Stomach smooth muscle (tissue), 2 donors: ENCODE data around the gene MAP1LC3A.
A peak's percentile ranks its signal among the peaks of the same experiment; 100 is the strongest.

Experiments
- H3K27ac ChIP-seq: one replicate; pipeline ENCODE4 v1.7.0; 2013; ENCODE audit warnings: mild to moderate bottlenecking, low read length, inconsistent platforms
- H3K27me3 ChIP-seq, 2 donors: one replicate each; pipeline ENCODE4 v1.7.0; 2013; ENCODE audit warnings: low read length in 2 of 2; ENCODE audit not compliant: insufficient read depth in 2 of 2, control insufficient read depth in 1 of 2
- H3K36me3 ChIP-seq, 2 donors: one replicate each; pipeline ENCODE4 v1.7.0; 2013; ENCODE audit warnings: low read length in 2 of 2; ENCODE audit not compliant: control insufficient read depth in 2 of 2, insufficient read depth in 2 of 2
- H3K4me1 ChIP-seq: one replicate; pipeline ENCODE4 v1.7.0; 2013; ENCODE audit warnings: low read length; ENCODE audit not compliant: control insufficient read depth, insufficient read depth
- H3K4me3 ChIP-seq, 2 donors: one replicate each; pipeline ENCODE4 v1.7.0; 2013; ENCODE audit warnings: low read length in 2 of 2
- H3K9ac ChIP-seq, 2 donors: one replicate each; pipeline ENCODE4 v1.7.0; 2013; ENCODE audit warnings: low read length in 2 of 2, mild to moderate bottlenecking in 1 of 2
- H3K9me3 ChIP-seq, 2 donors: one replicate each; pipeline ENCODE4 v1.7.0; 2013; ENCODE audit warnings: low read length in 2 of 2; ENCODE audit not compliant: control insufficient read depth in 2 of 2
- donor health status: healthy.
- donor health status: Pancreatic carcinoma.

The MAP1LC3A gene

DNA sequence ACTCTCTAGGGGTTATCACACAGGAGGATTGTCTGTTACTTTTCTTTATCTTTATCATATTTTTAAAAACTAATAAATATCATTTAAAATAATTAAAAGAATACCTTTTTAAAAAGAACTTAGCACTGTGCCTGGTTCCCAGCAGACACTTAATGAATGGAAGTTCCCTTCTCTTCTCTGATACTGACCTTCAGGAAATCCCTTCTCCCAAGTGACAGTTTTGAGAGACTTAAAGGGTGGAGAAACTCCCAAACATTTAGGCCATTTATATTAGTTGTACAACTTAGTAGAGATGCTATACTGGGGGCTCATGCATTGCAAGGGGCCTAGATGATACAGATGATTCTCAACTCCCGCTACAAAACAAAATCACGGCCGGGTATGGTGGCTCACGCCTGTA lies 18.5 kb downstream of the MAP1LC3A start:
- no peak overlapping the region for H3K9ac ChIP-seq
- H3K27me3 ChIP-seq: no peaks in the 10 kb centered on the region
- peaks cover 13% of the 10 kb centered on the region for H3K4me1 ChIP-seq
- H3K9me3 ChIP-seq: no peaks in the 10 kb centered on the region
- no peak overlapping the region for H3K4me3 ChIP-seq
- H3K36me3 ChIP-seq: peaks cover 11 to 36% of the 10 kb centered on the region in 2 donors
- no peak overlapping the region for H3K27ac ChIP-seq

DNA sequence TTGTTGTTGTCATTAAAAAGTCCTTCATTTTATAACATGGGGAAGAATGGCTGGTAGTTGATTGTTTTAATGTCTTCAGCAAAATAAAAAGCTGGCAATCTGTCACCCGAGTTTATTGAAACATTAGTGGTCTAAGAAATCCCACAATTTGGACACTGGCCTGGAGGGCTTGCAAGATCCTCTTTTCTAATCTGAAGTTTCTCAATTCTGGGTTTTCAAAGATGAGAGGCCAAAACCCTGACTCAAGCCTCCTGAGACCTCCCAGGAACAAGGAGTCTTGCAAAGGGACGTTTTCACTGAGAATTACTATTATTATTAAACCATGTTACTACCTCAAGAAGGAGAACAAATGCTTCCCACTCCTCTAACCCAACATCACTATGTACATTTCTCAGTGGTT lies 19.5 kb downstream of the MAP1LC3A start:
- peaks cover 13% of the 10 kb centered on the region for H3K4me1 ChIP-seq
- H3K36me3 ChIP-seq: peaks cover 11 to 37% of the 10 kb centered on the region in 2 donors
- no peak overlapping the region for H3K9ac ChIP-seq
- no peak overlapping the region for H3K4me3 ChIP-seq
- no peak overlapping the region for H3K27ac ChIP-seq
- H3K27me3 ChIP-seq: no peaks in the 10 kb centered on the region
- H3K9me3 ChIP-seq: no peaks in the 10 kb centered on the region

GRCh38 chr20:34578521-34578920 lies 20.0 kb downstream of the MAP1LC3A start:
- no peaks in the 10 kb centered on the region for H3K27me3 ChIP-seq
- H3K9me3 ChIP-seq: no peaks in the 10 kb centered on the region
- no peak overlapping the region for H3K4me3 ChIP-seq
- no peak overlapping the region for H3K9ac ChIP-seq
- H3K4me1 ChIP-seq: peaks cover 13% of the 10 kb centered on the region
- no peak overlapping the region for H3K27ac ChIP-seq
- peaks cover 11 to 35% of the 10 kb centered on the region in 2 donors for H3K36me3 ChIP-seq

GRCh38 chr20:34579191-34579978 lies 20.9 kb downstream of the MAP1LC3A start:
- no peaks in the 10 kb centered on the region for H3K9me3 ChIP-seq
- H3K36me3 ChIP-seq: peaks cover 11 to 31% of the 10 kb centered on the region in 2 donors
- no peak overlapping the region for H3K9ac ChIP-seq
- no peak overlapping the region for H3K4me3 ChIP-seq
- H3K4me1 ChIP-seq: peaks cover 13% of the 10 kb centered on the region
- H3K27me3 ChIP-seq: no peaks in the 10 kb centered on the region
- H3K27ac ChIP-seq: no peak overlapping the region

DNA sequence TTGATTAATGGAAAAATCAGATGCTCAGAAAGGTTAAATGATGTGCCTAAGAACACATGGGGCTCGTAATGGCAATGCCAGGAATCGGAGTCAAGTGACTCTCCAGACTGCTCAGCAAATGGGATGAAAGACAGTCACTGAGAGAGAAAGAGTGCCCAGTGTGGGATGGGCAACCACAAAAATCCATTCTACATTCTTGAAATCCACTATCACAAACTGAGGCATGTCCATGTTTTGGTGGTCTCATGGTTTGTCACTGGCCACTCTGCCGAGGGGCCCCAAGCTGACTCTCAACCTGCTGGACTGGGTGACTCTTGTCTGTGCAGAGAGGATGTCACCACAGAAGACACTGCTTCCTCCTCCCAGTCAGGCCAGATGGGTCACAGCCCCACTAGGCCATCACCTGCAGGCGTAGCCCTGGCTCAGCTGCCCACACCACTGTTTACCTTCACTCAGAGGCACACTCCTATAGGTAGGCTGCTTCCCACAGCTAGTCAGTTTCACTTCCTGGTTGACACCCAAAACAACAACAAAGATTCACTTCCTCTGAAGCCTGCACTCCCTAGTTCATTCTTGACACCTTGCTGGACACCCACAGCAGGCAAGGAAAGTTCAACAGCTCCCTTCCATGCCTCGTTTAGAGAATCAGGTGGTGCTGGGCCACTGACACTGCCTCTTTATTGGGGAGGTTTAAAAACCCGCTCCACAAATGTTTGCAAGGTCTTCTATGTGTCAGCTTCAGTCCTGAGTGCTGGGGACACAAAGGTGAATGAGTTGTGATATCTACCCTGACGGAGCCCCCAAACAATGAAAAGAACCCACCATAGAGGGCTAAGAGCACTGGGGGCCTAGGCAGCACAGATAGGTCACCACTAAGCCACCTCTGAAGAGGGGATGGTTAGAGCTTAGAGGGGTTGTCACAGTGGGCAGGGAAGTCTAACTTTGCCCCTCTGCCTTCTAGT lies 21.7 kb downstream of the MAP1LC3A start:
- Histone ChIP-seq H3K4me3 (no peak overlapping the region), H3K27me3 (no peaks in the 10 kb centered on the region), H3K4me1 (peaks cover 13% of the 10 kb centered on the region), H3K9me3 (no peaks in the 10 kb centered on the region), H3K9ac (no peak overlapping the region), H3K36me3 (peaks cover 7 to 26% of the 10 kb centered on the region in 2 donors), H3K27ac (no peak overlapping the region)

- Histone ChIP-seq H3K4me1 (peaks cover 13% of the 10 kb centered on the region), H3K4me3 (no peak overlapping the region), H3K27me3 (no peaks in the 10 kb centered on the region), H3K36me3 (peaks cover 7 to 27% of the 10 kb centered on the region in 2 donors), H3K9ac (no peak overlapping the region), H3K27ac (peak overlapping the region; percentile 46), H3K9me3 (no peaks in the 10 kb centered on the region)
Observed at GRCh38 chr20:34581341-34582184, 23.0 kb downstream of the MAP1LC3A start.

- H3K27me3 ChIP-seq: no peaks in the 10 kb centered on the region
- peak overlapping the region; percentile 46 for H3K27ac ChIP-seq
- H3K36me3 ChIP-seq: peaks cover 10 to 27% of the 10 kb centered on the region in 2 donors
- H3K9ac ChIP-seq: no peak overlapping the region
- H3K4me1 ChIP-seq: peaks cover 13% of the 10 kb centered on the region
- H3K9me3 ChIP-seq: no peaks in the 10 kb centered on the region
- H3K4me3 ChIP-seq: no peak overlapping the region
Observed at GRCh38 chr20:34582221-34582620, 23.7 kb downstream of the MAP1LC3A start.

- no peaks in the 10 kb centered on the region for H3K9me3 ChIP-seq
- no peaks in the 10 kb centered on the region for H3K27me3 ChIP-seq
- H3K4me3 ChIP-seq: no peak overlapping the region
- H3K36me3 ChIP-seq: peaks cover 10 to 27% of the 10 kb centered on the region in 2 donors
- no peak overlapping the region for H3K9ac ChIP-seq
- no peak overlapping the region for H3K27ac ChIP-seq
- peaks cover 13% of the 10 kb centered on the region for H3K4me1 ChIP-seq
Observed at GRCh38 chr20:34582911-34583310, 24.4 kb downstream of the MAP1LC3A start.

- H3K9me3 ChIP-seq: no peaks in the 10 kb centered on the region
- H3K36me3 ChIP-seq: peaks cover 13 to 25% of the 10 kb centered on the region in 2 donors
- H3K9ac ChIP-seq: no peak overlapping the region
- no peak overlapping the region for H3K4me3 ChIP-seq
- peaks cover 13% of the 10 kb centered on the region for H3K4me1 ChIP-seq
- H3K27me3 ChIP-seq: no peaks in the 10 kb centered on the region
- no peak overlapping the region for H3K27ac ChIP-seq
Observed at GRCh38 chr20:34583544-34583943, 25.0 kb downstream of the MAP1LC3A start.

DNA sequence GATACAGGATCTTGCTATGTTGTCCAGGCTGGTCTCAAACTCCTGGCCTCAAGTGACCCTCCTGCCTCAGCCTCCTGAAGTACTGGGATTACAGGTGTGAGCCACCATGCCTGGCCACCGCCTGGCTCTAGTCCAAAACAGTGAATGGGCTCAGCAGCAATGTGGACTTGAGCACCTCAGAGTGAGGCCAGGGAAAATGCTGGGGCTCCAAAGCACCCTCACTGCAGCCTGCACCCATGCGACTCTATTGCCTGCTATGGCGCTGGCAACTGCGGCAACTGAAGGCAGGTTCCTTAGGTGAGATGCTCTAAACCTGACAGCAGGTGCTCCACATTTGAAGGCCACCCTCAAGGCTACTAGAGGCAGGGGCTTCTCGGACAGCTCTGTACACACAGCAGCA lies 26.5 kb downstream of the MAP1LC3A start:
- H3K9ac ChIP-seq: no peak overlapping the region
- H3K4me1 ChIP-seq: peaks cover 7% of the 10 kb centered on the region
- H3K27me3 ChIP-seq: no peaks in the 10 kb centered on the region
- no peak overlapping the region for H3K27ac ChIP-seq
- peaks cover 13 to 21% of the 10 kb centered on the region in 2 donors for H3K36me3 ChIP-seq
- H3K4me3 ChIP-seq: no peak overlapping the region
- H3K9me3 ChIP-seq: no peaks in the 10 kb centered on the region
